GM13977 (cell line): ENCODE data around the gene CATSPER3.

Experiments used
- DNase-seq: peaks from one replicate; pipeline ENCODE4 v3.0.0; 2012; ENCODE audit warnings: low spot score
- CTCF ChIP-seq: IDR thresholded peaks from 2 replicates; pipeline ENCODE4 v1.5.1; 2012; ENCODE audit warnings: mild to moderate bottlenecking, control low read depth; ENCODE audit not compliant: insufficient read depth; ENCODE audit errors: extremely low read depth, missing control alignments
- in situ Hi-C: fragments of 300-500 bp; cut with MboI; formaldehyde crosslinking; loops from one replicate; pipeline ENCODE4 v1.12.0; 2022; ENCODE audit warnings: low sequenced_read_pairs, low pct_unique_long_range_greater_than_20kb, mixed read lengths, inconsistent platforms; ENCODE audit not compliant: unreplicated experiment

CATSPER3 gene

GRCh38 chr5:135056316-135057030 lies 88.8 kb downstream of the CATSPER3 start:
- TF ChIP-seq CTCF, result no peak
- DNase-seq, result no peak
- in situ Hi-C loops, result no loop called here

- in situ Hi-C loops, result no loop called here
- no peak for DNase-seq
- TF ChIP-seq CTCF, result no peak
Measured at GRCh38 chr5:135057233-135057632, 89.5 kb downstream of the CATSPER3 start.

GRCh38 chr5:135058331-135058732 lies 90.6 kb downstream of the CATSPER3 start:
- in situ Hi-C loops, result no loop called here
- DNase-seq, result no peak
- no peak for TF ChIP-seq CTCF

- TF ChIP-seq CTCF, result no peak
- in situ Hi-C loops, result no loop called here
- DNase-seq, result no peak
Measured at GRCh38 chr5:135059000-135059923, 91.6 kb downstream of the CATSPER3 start.

- in situ Hi-C loops, result no loop called here
- no peak for DNase-seq
- TF ChIP-seq CTCF, result no peak
Measured at GRCh38 chr5:135060021-135060420, 92.3 kb downstream of the CATSPER3 start.

GRCh38 chr5:135061001-135061400 lies 93.3 kb downstream of the CATSPER3 start:
- no peak for DNase-seq
- in situ Hi-C loops, result no loop called here
- no peak for TF ChIP-seq CTCF
